ENCODE results near the gene TMEM267. TPM values are rescaled to one million over a fixed set of nuclear protein-coding genes. Genes with fewer than 3 reads are reported as not detected.

Gene TMEM267
- total and polyA plus RNA-seq, 4 donors = 2.3 to 5.4 (median 3.8) TPM

GRCh38 chr5:43482490-43483297 lies 971 bp downstream of the TMEM267 start:
- Histone ChIP-seq H3K4me1 (ENCODE audit: control insufficient read depth in 4 of 4, insufficient read depth in 4 of 4, low read length in 3 of 4) (peaks cover 2 to 17% (median 11%) of the 10 kb centered on the region in 4 donors), H3K9me3 (ENCODE audit: control insufficient read depth in 4 of 4, low read length in 3 of 4) (no peaks in the 10 kb centered on the region), H3K9ac (ENCODE audit: low read depth in 1 of 2, low read length in 2 of 2) (peak overlapping the region; percentile 83 to 92), H3K27me3 (ENCODE audit: control insufficient read depth in 4 of 4, insufficient read depth in 4 of 4, low read length in 3 of 4) (no peaks in the 10 kb centered on the region), H3K36me3 (ENCODE audit: control insufficient read depth in 4 of 4, insufficient read depth in 3 of 4, low read depth in 1 of 4, low read length in 3 of 4) (no peaks in the 10 kb centered on the region), H3K27ac (ENCODE audit: low read depth in 1 of 2, low read length in 2 of 2) (peak overlapping the region; percentile 98), H3K4me3 (ENCODE audit: low read depth in 1 of 3, low read length in 3 of 3) (peak overlapping the region; percentile 85 to 92 (median 90))
- TF ChIP-seq YY1 (IDR thresholded peaks at IDR 0.05) (no peak), HNF4G (IDR thresholded peaks at IDR 0.05) (no peak)
- WGBS = 48% methylated on average over 6 of the region's 6 CpGs
- no peak for DNase-seq (ENCODE audit: low spot score)

GRCh38 chr5:43469671-43470391 lies 13.8 kb downstream of the TMEM267 start:
- H3K27ac ChIP-seq (ENCODE audit: low read depth in 1 of 2, low read length in 2 of 2) = no peak overlapping the region
- H3K4me1 ChIP-seq (ENCODE audit: control insufficient read depth in 4 of 4, insufficient read depth in 4 of 4, low read length in 3 of 4) = no peaks in the 10 kb centered on the region
- H3K9ac ChIP-seq (ENCODE audit: low read depth in 1 of 2, low read length in 2 of 2) = no peak overlapping the region
- H3K36me3 ChIP-seq (ENCODE audit: control insufficient read depth in 4 of 4, insufficient read depth in 3 of 4, low read depth in 1 of 4, low read length in 3 of 4) = peaks cover 0 to 2% (median 0%) of the 10 kb centered on the region in 4 donors
- 91% methylated on average over 6 of the region's 6 CpGs for WGBS
- no peaks in the 10 kb centered on the region for H3K9me3 ChIP-seq (ENCODE audit: control insufficient read depth in 4 of 4, low read length in 3 of 4)
- TF ChIP-seq RAD21 (IDR thresholded peaks at IDR 0.05) (peak; percentile 25 to 58), HNF4G (IDR thresholded peaks at IDR 0.05) (no peak), EGR1 (IDR thresholded peaks at IDR 0.05; ENCODE audit: low read depth in 2 of 2) (no peak), TAF1 (conservative IDR thresholded peaks at IDR 0.05) (no peak), JUND (IDR thresholded peaks at IDR 0.05) (no peak), YY1 (IDR thresholded peaks at IDR 0.05) (no peak), NR2F2 (IDR thresholded peaks at IDR 0.05) (no peak), FOXA1 (IDR thresholded peaks at IDR 0.05) (no peak), REST (IDR thresholded peaks at IDR 0.05) (no peak), FOXA2 (IDR thresholded peaks at IDR 0.05) (no peak), GABPA (IDR thresholded peaks at IDR 0.05 in 1 of 2, conservative IDR thresholded peaks at IDR 0.05 in 1 of 2) (no peak), SP1 (IDR thresholded peaks at IDR 0.05) (no peak)
- TF ChIP-seq, protein P1, sequence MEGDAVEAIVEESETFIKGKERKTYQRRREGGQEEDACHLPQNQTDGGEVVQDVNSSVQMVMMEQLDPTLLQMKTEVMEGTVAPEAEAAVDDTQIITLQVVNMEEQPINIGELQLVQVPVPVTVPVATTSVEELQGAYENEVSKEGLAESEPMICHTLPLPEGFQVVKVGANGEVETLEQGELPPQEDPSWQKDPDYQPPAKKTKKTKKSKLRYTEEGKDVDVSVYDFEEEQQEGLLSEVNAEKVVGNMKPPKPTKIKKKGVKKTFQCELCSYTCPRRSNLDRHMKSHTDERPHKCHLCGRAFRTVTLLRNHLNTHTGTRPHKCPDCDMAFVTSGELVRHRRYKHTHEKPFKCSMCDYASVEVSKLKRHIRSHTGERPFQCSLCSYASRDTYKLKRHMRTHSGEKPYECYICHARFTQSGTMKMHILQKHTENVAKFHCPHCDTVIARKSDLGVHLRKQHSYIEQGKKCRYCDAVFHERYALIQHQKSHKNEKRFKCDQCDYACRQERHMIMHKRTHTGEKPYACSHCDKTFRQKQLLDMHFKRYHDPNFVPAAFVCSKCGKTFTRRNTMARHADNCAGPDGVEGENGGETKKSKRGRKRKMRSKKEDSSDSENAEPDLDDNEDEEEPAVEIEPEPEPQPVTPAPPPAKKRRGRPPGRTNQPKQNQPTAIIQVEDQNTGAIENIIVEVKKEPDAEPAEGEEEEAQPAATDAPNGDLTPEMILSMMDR (IDR thresholded peaks at IDR 0.05; ENCODE audit: low read depth, low read length, missing input control) = peak; percentile 4
- TF ChIP-seq, protein P2, sequence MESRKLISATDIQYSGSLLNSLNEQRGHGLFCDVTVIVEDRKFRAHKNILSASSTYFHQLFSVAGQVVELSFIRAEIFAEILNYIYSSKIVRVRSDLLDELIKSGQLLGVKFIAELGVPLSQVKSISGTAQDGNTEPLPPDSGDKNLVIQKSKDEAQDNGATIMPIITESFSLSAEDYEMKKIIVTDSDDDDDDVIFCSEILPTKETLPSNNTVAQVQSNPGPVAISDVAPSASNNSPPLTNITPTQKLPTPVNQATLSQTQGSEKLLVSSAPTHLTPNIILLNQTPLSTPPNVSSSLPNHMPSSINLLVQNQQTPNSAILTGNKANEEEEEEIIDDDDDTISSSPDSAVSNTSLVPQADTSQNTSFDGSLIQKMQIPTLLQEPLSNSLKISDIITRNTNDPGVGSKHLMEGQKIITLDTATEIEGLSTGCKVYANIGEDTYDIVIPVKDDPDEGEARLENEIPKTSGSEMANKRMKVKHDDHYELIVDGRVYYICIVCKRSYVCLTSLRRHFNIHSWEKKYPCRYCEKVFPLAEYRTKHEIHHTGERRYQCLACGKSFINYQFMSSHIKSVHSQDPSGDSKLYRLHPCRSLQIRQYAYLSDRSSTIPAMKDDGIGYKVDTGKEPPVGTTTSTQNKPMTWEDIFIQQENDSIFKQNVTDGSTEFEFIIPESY (IDR thresholded peaks at IDR 0.05) = no peak
- TF ChIP-seq, protein P3, sequence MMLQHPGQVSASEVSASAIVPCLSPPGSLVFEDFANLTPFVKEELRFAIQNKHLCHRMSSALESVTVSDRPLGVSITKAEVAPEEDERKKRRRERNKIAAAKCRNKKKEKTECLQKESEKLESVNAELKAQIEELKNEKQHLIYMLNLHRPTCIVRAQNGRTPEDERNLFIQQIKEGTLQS (IDR thresholded peaks at IDR 0.05) = no peak
- no peak for DNase-seq (ENCODE audit: low spot score)
- H3K27me3 ChIP-seq (ENCODE audit: control insufficient read depth in 4 of 4, insufficient read depth in 4 of 4, low read length in 3 of 4) = no peaks in the 10 kb centered on the region
- no peak overlapping the region for H3K4me3 ChIP-seq (ENCODE audit: low read depth in 1 of 3, low read length in 3 of 3)
